ENCODE measurements around the gene XRCC5. TPM values are rescaled to one million over a fixed set of nuclear protein-coding genes. Genes with fewer than 3 reads are reported as not detected.

XRCC5 gene
- polyA plus RNA-seq, 1 donor from 2014 or later: 279 TPM

- no peak overlapping the region for H3K4me3 ChIP-seq (ENCODE audit: low read length)
- H2AFZ ChIP-seq (ENCODE audit: low read depth, low read length): no peak overlapping the region
- TF ChIP-seq EP300 (conservative IDR thresholded peaks at IDR 0.05; ENCODE audit: poor library complexity, severe bottlenecking) (no peak), MXI1 (conservative IDR thresholded peaks at IDR 0.05; ENCODE audit: poor library complexity, severe bottlenecking) (no peak), EZH2 (IDR thresholded peaks at IDR 0.05; ENCODE audit: borderline replicate concordance, insufficient read depth, low read length, poor library complexity, severe bottlenecking) (no peak), POLR2AphosphoS5 (IDR thresholded peaks at IDR 0.05) (no peak), TAF1 (IDR thresholded peaks at IDR 0.05; ENCODE audit: low read depth) (no peak), RAD21 (conservative IDR thresholded peaks at IDR 0.05) (no peak), SMC3 (conservative IDR thresholded peaks at IDR 0.05; ENCODE audit: poor library complexity) (no peak)
- TF ChIP-seq, protein P1, sequence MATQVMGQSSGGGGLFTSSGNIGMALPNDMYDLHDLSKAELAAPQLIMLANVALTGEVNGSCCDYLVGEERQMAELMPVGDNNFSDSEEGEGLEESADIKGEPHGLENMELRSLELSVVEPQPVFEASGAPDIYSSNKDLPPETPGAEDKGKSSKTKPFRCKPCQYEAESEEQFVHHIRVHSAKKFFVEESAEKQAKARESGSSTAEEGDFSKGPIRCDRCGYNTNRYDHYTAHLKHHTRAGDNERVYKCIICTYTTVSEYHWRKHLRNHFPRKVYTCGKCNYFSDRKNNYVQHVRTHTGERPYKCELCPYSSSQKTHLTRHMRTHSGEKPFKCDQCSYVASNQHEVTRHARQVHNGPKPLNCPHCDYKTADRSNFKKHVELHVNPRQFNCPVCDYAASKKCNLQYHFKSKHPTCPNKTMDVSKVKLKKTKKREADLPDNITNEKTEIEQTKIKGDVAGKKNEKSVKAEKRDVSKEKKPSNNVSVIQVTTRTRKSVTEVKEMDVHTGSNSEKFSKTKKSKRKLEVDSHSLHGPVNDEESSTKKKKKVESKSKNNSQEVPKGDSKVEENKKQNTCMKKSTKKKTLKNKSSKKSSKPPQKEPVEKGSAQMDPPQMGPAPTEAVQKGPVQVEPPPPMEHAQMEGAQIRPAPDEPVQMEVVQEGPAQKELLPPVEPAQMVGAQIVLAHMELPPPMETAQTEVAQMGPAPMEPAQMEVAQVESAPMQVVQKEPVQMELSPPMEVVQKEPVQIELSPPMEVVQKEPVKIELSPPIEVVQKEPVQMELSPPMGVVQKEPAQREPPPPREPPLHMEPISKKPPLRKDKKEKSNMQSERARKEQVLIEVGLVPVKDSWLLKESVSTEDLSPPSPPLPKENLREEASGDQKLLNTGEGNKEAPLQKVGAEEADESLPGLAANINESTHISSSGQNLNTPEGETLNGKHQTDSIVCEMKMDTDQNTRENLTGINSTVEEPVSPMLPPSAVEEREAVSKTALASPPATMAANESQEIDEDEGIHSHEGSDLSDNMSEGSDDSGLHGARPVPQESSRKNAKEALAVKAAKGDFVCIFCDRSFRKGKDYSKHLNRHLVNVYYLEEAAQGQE (IDR thresholded peaks at IDR 0.05; ENCODE audit: borderline replicate concordance): no peak
- TF ChIP-seq, protein P2, sequence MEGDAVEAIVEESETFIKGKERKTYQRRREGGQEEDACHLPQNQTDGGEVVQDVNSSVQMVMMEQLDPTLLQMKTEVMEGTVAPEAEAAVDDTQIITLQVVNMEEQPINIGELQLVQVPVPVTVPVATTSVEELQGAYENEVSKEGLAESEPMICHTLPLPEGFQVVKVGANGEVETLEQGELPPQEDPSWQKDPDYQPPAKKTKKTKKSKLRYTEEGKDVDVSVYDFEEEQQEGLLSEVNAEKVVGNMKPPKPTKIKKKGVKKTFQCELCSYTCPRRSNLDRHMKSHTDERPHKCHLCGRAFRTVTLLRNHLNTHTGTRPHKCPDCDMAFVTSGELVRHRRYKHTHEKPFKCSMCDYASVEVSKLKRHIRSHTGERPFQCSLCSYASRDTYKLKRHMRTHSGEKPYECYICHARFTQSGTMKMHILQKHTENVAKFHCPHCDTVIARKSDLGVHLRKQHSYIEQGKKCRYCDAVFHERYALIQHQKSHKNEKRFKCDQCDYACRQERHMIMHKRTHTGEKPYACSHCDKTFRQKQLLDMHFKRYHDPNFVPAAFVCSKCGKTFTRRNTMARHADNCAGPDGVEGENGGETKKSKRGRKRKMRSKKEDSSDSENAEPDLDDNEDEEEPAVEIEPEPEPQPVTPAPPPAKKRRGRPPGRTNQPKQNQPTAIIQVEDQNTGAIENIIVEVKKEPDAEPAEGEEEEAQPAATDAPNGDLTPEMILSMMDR (IDR thresholded peaks at IDR 0.05; ENCODE audit: poor library complexity, severe bottlenecking): no peak
- no peaks in the 10 kb centered on the region for H3F3A ChIP-seq (ENCODE audit: insufficient read depth, low read length, poor library complexity, severe bottlenecking)
- H3K27me3 ChIP-seq (ENCODE audit: insufficient read depth, low read depth, low read length): no peaks in the 10 kb centered on the region
- no peaks in the 10 kb centered on the region for H4K20me1 ChIP-seq (ENCODE audit: insufficient read depth)
- no peaks in the 10 kb centered on the region for H3K79me2 ChIP-seq (replicated peaks; ENCODE audit: insufficient read depth, low read length)
- H3K9me3 ChIP-seq (ENCODE audit: low read length): no peaks in the 10 kb centered on the region
- H3K9ac ChIP-seq (ENCODE audit: low read length): no peak overlapping the region
- no peaks in the 10 kb centered on the region for H3K9me2 ChIP-seq (ENCODE audit: insufficient read depth, low read length)
- H3K27ac ChIP-seq (ENCODE audit: low read length): no peak overlapping the region
- H3K36me3 ChIP-seq (ENCODE audit: insufficient read depth, low read length): no peaks in the 10 kb centered on the region
- H3K4me2 ChIP-seq (ENCODE audit: low read length): no peak overlapping the region
Measured at GRCh38 chr2:216236486-216236885, 127.3 kb downstream of the XRCC5 start.

DNA sequence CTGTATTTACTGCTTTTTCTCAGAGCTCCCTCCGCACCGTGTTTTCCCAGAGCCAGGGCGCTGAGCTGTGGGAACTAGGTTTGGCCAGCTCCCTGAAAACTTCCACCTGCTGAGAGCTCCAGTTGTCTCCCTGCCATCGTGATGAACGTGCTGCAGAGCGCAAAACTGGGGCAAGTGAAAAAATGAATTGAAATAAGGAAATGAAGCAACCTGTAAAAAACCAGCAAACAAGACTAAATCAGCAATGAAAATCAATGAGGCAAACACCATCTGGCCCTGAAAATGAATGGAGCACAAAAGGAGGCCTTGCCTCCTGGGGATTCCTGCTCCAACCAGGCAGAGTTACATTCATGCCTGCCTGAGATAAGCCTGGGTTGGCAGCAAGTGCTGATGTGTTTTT is 133.2 kb downstream of the XRCC5 start:
- Histone ChIP-seq H3K9me3 (ENCODE audit: low read length) (no peaks in the 10 kb centered on the region), H3K79me2 (replicated peaks; ENCODE audit: insufficient read depth, low read length) (no peaks in the 10 kb centered on the region), H3K4me3 (ENCODE audit: low read length) (no peak overlapping the region), H3K9me2 (ENCODE audit: insufficient read depth, low read length) (no peaks in the 10 kb centered on the region), H3K27me3 (ENCODE audit: insufficient read depth, low read depth, low read length) (no peaks in the 10 kb centered on the region), H4K20me1 (ENCODE audit: insufficient read depth) (no peaks in the 10 kb centered on the region), H3K4me2 (ENCODE audit: low read length) (no peak overlapping the region), H3F3A (ENCODE audit: insufficient read depth, low read length, poor library complexity, severe bottlenecking) (no peaks in the 10 kb centered on the region), H2AFZ (ENCODE audit: low read depth, low read length) (no peak overlapping the region), H3K27ac (ENCODE audit: low read length) (no peak overlapping the region), H3K36me3 (ENCODE audit: insufficient read depth, low read length) (no peaks in the 10 kb centered on the region), H3K9ac (ENCODE audit: low read length) (no peak overlapping the region)
- no peak for TF ChIP-seq TAF1 (IDR thresholded peaks at IDR 0.05; ENCODE audit: low read depth)
- TF ChIP-seq, protein P2 (IDR thresholded peaks at IDR 0.05; ENCODE audit: poor library complexity, severe bottlenecking): no peak
- no peak for TF ChIP-seq RAD21 (conservative IDR thresholded peaks at IDR 0.05)
- TF ChIP-seq, protein P1 (IDR thresholded peaks at IDR 0.05; ENCODE audit: borderline replicate concordance): no peak
- no peak for TF ChIP-seq MXI1 (conservative IDR thresholded peaks at IDR 0.05; ENCODE audit: poor library complexity, severe bottlenecking)

Data from neural cell (in vitro differentiated cells).